SJCRH30 (cell line): ENCODE results near the gene PCCA. TPM values are rescaled to one million over a fixed set of nuclear protein-coding genes. Genes with fewer than 3 reads are reported as not detected.
"Not testable (repeated sequence)": the region's sequence is repeated elsewhere in the genome, so short reads cannot be mapped to it uniquely, and the experiment has no call there.

Source experiments
- DNase-seq, 2 experiments: peaks; one replicate each; pipeline ENCODE4 v3.0.0-alpha.2; 2015 to 2020
- H3K27ac ChIP-seq: fragments of 250-450 bp; sonication (Bioruptor Pico); 2 replicates; pipeline ENCODE4 v1.5.1; 2020; ENCODE audit warnings: mild to moderate bottlenecking, moderate library complexity
- H3K27me3 ChIP-seq: fragments of 250-450 bp; sonication (Bioruptor Pico); 2 replicates; pipeline ENCODE4 v1.5.1; 2020; ENCODE audit warnings: mild to moderate bottlenecking, moderate library complexity
- H3K36me3 ChIP-seq: fragments of 250-450 bp; sonication (Bioruptor Pico); 2 replicates; pipeline ENCODE4 v1.5.1; 2020; ENCODE audit warnings: mild to moderate bottlenecking, moderate library complexity
- H3K4me1 ChIP-seq: fragments of 250-450 bp; sonication (Bioruptor Pico); 2 replicates; pipeline ENCODE4 v1.5.1; 2020; ENCODE audit warnings: mild to moderate bottlenecking, moderate library complexity
- H3K4me3 ChIP-seq: fragments of 250-450 bp; sonication (Bioruptor Pico); 2 replicates; pipeline ENCODE4 v1.5.1; 2020; ENCODE audit warnings: mild to moderate bottlenecking, moderate library complexity
- H3K9me3 ChIP-seq: fragments of 250-450 bp; sonication (Bioruptor Pico); replicated peaks from 2 replicates; pipeline ENCODE4 v1.5.1; 2020; ENCODE audit warnings: mild to moderate bottlenecking, moderate library complexity
- total RNA-seq: library from RNA; depleted of rRNA; stranded (reverse); fragments of >200 nt; shearing (Covaris generic); gene quantifications from 2 replicates; pipeline ENCODE4 v1.2.3, GENCODE V29; 2014

Gene PCCA
- total RNA-seq, 1 experiment from 2014 or later, result 23.4 TPM

- Histone ChIP-seq H3K36me3 (no peaks in the 10 kb centered on the region), H3K4me3 (no peak overlapping the region), H3K9me3 (no peaks in the 10 kb centered on the region), H3K27me3 (no peaks in the 10 kb centered on the region), H3K4me1 (no peaks in the 10 kb centered on the region), H3K27ac (no peak overlapping the region)
- no peak for DNase-seq
These were observed 209.3 kb downstream of the PCCA start for GRCh38 chr13:100298116-100298681.

DNA sequence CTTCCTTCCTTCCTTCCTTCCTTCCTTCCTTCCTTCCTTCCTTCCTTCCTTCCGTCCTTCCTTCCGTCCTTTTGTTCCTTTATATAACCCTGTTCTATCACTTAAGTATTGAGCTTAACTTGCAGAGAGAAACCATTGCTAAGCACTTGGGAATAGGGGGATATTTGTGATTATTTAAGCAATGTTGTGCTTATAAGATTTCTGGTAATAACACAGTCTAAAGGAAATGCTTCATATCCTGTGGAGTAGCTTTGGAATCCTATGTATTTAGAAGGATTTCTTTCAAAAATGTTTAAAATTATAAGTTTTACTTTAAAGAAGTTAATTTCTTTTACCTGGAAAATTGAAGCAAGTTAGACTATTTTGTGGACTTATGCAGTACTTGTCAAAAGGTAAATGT lies 209.8 kb downstream of the PCCA start:
- Histone ChIP-seq H3K27me3 (no peaks in the 10 kb centered on the region), H3K27ac (no peak overlapping the region), H3K4me3 (no peak overlapping the region), H3K9me3 (no peaks in the 10 kb centered on the region), H3K36me3 (no peaks in the 10 kb centered on the region), H3K4me1 (no peaks in the 10 kb centered on the region)
- no peak for DNase-seq

DNA sequence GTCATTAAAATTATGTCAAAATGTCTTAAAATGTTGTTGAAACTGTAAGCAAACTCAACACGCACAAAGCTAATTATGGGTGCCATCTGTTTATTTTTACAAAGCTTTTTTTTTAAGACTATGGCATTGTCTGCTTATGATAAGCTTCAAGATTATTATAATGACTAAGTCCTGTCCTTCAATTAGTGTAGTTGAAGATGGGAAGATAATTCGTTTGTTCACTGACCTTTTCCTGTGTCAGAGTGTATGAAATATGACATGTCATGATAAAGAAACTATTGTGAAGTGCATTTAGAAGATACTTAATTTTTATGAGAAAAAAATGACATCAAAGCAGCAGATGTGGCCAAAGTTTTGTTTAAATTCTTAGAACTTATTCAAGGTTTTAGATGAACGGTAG lies 211.3 kb downstream of the PCCA start:
- H3K27me3 ChIP-seq, result no peaks in the 10 kb centered on the region
- no peak for DNase-seq
- H3K27ac ChIP-seq, result no peak overlapping the region
- H3K36me3 ChIP-seq, result no peaks in the 10 kb centered on the region
- H3K4me1 ChIP-seq, result no peaks in the 10 kb centered on the region
- no peaks in the 10 kb centered on the region for H3K9me3 ChIP-seq
- no peak overlapping the region for H3K4me3 ChIP-seq

GRCh38 chr13:100300708-100301107 lies 211.8 kb downstream of the PCCA start:
- DNase-seq, result no peak
- Histone ChIP-seq H3K4me3 (no peak overlapping the region), H3K36me3 (no peaks in the 10 kb centered on the region), H3K27me3 (no peaks in the 10 kb centered on the region), H3K9me3 (no peaks in the 10 kb centered on the region), H3K4me1 (no peaks in the 10 kb centered on the region), H3K27ac (no peak overlapping the region)

DNA sequence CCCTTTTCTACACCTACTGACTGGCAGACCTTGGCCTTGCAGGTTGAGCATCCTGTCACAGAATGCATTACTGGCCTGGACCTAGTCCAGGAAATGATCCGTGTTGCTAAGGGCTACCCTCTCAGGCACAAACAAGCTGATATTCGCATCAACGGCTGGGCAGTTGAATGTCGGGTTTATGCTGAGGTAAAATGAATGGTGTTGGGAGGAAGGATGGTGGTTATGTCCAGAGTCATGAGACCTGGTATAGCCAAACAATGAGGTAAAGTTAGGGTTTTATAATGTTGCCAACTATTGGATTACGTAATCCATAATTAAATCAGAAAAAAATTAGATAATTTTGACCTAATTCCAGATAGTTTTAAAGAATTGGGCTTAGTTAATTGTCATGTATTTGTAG lies 212.5 kb downstream of the PCCA start:
- H3K27me3 ChIP-seq, result no peaks in the 10 kb centered on the region
- no peak overlapping the region for H3K4me3 ChIP-seq
- H3K4me1 ChIP-seq, result no peaks in the 10 kb centered on the region
- H3K36me3 ChIP-seq, result no peaks in the 10 kb centered on the region
- H3K9me3 ChIP-seq, result no peaks in the 10 kb centered on the region
- no peak overlapping the region for H3K27ac ChIP-seq
- no peak for DNase-seq

GRCh38 chr13:100302391-100302790 lies 213.5 kb downstream of the PCCA start:
- H3K27me3 ChIP-seq, result no peaks in the 10 kb centered on the region
- no peak for DNase-seq
- no peak overlapping the region for H3K4me3 ChIP-seq
- H3K36me3 ChIP-seq, result no peaks in the 10 kb centered on the region
- no peaks in the 10 kb centered on the region for H3K9me3 ChIP-seq
- no peak overlapping the region for H3K27ac ChIP-seq
- no peaks in the 10 kb centered on the region for H3K4me1 ChIP-seq

DNA sequence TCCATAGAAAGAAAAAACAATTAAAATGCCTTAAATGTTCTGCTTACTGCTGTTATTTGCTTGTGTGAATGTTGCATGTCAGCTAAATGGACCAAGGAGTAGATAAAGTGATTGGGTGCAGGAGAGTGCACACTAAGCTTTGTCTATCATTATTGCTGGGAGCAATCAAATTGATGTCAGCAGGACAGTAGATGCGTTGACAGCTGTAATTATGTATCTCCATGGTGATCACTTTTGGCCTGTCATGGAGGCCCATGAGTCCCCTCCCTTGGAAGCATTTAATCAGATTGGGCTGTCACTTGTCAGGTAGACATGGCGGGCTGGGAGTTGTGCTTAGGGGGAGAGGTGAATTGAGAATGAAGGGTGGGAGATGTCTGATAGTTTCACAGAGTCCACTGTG lies 215.3 kb downstream of the PCCA start:
- no peak for DNase-seq
- Histone ChIP-seq H3K36me3 (peaks cover 4% of the 10 kb centered on the region; the same call in 1 of the 2 replicates), H3K4me1 (no peaks in the 10 kb centered on the region), H3K27me3 (no peaks in the 10 kb centered on the region), H3K9me3 (no peaks in the 10 kb centered on the region), H3K27ac (no peak overlapping the region), H3K4me3 (no peak overlapping the region)

- Histone ChIP-seq H3K27ac (no peak overlapping the region), H3K4me3 (no peak overlapping the region), H3K9me3 (no peaks in the 10 kb centered on the region), H3K27me3 (no peaks in the 10 kb centered on the region), H3K4me1 (no peaks in the 10 kb centered on the region), H3K36me3 (peaks cover 4% of the 10 kb centered on the region; the same call in 1 of the 2 replicates)
- DNase-seq, result no peak
These were observed 216.5 kb downstream of the PCCA start for GRCh38 chr13:100305398-100305797.

DNA sequence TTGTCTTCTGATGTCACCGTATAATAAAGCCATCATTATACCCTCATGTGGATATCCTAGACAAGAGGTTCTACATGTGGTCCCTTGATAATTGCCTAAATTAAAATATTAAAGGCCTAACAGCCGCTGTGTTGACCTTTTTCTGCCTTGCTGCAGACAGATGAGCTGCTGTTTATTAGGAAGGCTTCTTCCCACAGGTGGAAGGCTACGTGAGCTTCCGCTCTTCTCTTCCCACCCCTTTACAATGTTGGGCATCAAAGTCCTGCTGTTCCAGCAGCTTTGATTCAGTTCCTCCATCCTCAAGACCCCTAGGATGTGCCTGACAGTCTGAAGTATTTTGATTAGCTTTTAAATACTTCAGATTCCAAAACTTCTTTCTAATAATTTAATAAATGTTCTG lies 217.1 kb downstream of the PCCA start:
- Histone ChIP-seq H3K36me3 (peaks cover 4% of the 10 kb centered on the region; the same call in 1 of the 2 replicates), H3K9me3 (no peaks in the 10 kb centered on the region), H3K4me3 (no peak overlapping the region), H3K4me1 (no peaks in the 10 kb centered on the region), H3K27ac (no peak overlapping the region), H3K27me3 (no peaks in the 10 kb centered on the region)
- DNase-seq, result no peak

GRCh38 chr13:100306434-100306999 lies 217.6 kb downstream of the PCCA start:
- Histone ChIP-seq H3K36me3 (peaks cover 4% of the 10 kb centered on the region; the same call in 1 of the 2 replicates), H3K9me3 (no peaks in the 10 kb centered on the region), H3K4me1 (no peaks in the 10 kb centered on the region), H3K4me3 (no peak overlapping the region), H3K27me3 (no peaks in the 10 kb centered on the region), H3K27ac (no peak overlapping the region)
- DNase-seq, result no peak

- no peaks in the 10 kb centered on the region for H3K9me3 ChIP-seq
- no peak overlapping the region for H3K4me3 ChIP-seq
- no peak for DNase-seq
- no peaks in the 10 kb centered on the region for H3K27me3 ChIP-seq
- no peak overlapping the region for H3K27ac ChIP-seq
- no peaks in the 10 kb centered on the region for H3K4me1 ChIP-seq
- H3K36me3 ChIP-seq, result peaks cover 4% of the 10 kb centered on the region; the same call in 1 of the 2 replicates
These were observed 225.4 kb downstream of the PCCA start for GRCh38 chr13:100314132-100314910.

- H3K27me3 ChIP-seq, result no peaks in the 10 kb centered on the region
- no peak for DNase-seq
- H3K36me3 ChIP-seq, result peaks cover 4% of the 10 kb centered on the region; the same call in 1 of the 2 replicates
- no peak overlapping the region for H3K4me3 ChIP-seq
- no peaks in the 10 kb centered on the region for H3K9me3 ChIP-seq
- H3K4me1 ChIP-seq, result no peaks in the 10 kb centered on the region
- no peak overlapping the region for H3K27ac ChIP-seq
These were observed 226.6 kb downstream of the PCCA start for GRCh38 chr13:100315522-100315921.

GRCh38 chr13:100318473-100318872 lies 229.6 kb downstream of the PCCA start:
- not testable (repeated sequence) for H3K36me3 ChIP-seq, H3K27ac ChIP-seq

GRCh38 chr13:100323937-100324336 lies 235.0 kb downstream of the PCCA start:
- Histone ChIP-seq H3K27me3 (no peaks in the 10 kb centered on the region), H3K4me1 (no peaks in the 10 kb centered on the region), H3K36me3 (peaks cover under 1% of the 10 kb centered on the region), H3K4me3 (no peak overlapping the region), H3K9me3 (no peaks in the 10 kb centered on the region), H3K27ac (no peak overlapping the region)
- no peak for DNase-seq

More at GRCh38 chr13:100318473-100318872, 229.6 kb downstream of the PCCA start:
- not testable (repeated sequence) for DNase-seq, H3K9me3 ChIP-seq, H3K4me1 ChIP-seq, H3K27me3 ChIP-seq, H3K4me3 ChIP-seq

- Histone ChIP-seq H3K27me3 (no peaks in the 10 kb centered on the region), H3K9me3 (no peaks in the 10 kb centered on the region), H3K4me1 (peaks cover 6% of the 10 kb centered on the region; the same call in 1 of the 2 replicates), H3K4me3 (no peak overlapping the region), H3K36me3 (peaks cover 10% of the 10 kb centered on the region), H3K27ac (no peak overlapping the region)
- no peak for DNase-seq
These were observed 241.8 kb downstream of the PCCA start for GRCh38 chr13:100330662-100331061.
